Measurements from ENCODE around the gene NFRKB. TPM values are rescaled to one million over a fixed set of nuclear protein-coding genes. Genes with fewer than 3 reads are reported as not detected.

Gene NFRKB
- total RNA-seq, 1 donor from 2014 or later = 33.4 TPM

Other genes starting within 250 kb of the NFRKB start
- 0.51 and 1.7 TPM in 2 replicates for gene TMEM45B, start 79.7 kb downstream of the NFRKB start, total RNA-seq
- 7.1 and 9.0 TPM in 2 replicates for gene PRDM10, start 107.3 kb upstream of the NFRKB start, total RNA-seq
- gene APLP2, start 174.3 kb upstream of the NFRKB start, total RNA-seq = 986 and 1,136 TPM in 2 replicates